Ovary (tissue), 3 donors: Measurements from ENCODE around the gene ZSCAN4.

ENCODE experiments used
- CTCF ChIP-seq, 3 donors: fragments of 450-650 bp in 2 of 3; fragments of 200-600 bp in 1 of 3; IDR thresholded peaks; one replicate each; pipeline versions ENCODE4 v1.5.1 to v1.8.0; 2016 to 2022; ENCODE audit warnings: antibody characterized with exemption in 3 of 3, mild to moderate bottlenecking in 1 of 3
- POLR2A ChIP-seq: fragments of 450-650 bp; IDR thresholded peaks from one replicate; pipeline ENCODE4 v1.6.1; 2017; ENCODE audit warnings: antibody characterized with exemption, mild to moderate bottlenecking, moderate library complexity
- donor health status: DM: no; HTN: no; CAD: no.

DNA sequence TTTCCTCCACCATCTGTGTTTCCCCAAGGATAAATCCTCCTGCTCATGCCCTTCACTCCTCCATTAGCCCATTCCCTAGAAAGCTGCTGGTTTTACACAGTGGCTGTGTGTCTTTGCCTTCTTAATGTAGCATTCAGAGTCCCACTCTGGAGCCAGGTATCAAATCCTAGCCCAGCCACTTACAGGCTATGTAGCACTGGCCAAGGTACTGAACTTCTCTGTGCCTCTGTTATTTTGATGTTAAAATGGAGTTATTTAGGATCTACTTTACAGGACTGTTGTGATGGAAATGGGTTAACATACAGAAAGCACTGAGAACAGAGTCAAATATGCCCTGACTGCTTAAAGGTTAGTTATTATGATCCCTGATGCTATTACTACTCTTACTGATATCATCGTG is 1.5 kb upstream of the ZSCAN4 start:
- no peak for TF ChIP-seq POLR2A
- TF ChIP-seq CTCF (IDR thresholded peaks at IDR 0.05): no peak
